NCI-H2029 (cell line): Measurements from ENCODE around the gene ACMSD.

Source experiments
- DNase-seq: peaks from one replicate; lab custom pipeline; 2025; lab: John Stamatoyannopoulos, UW

ACMSD gene

GRCh38 chr2:134949981-134950708, 111.7 kb downstream of the ACMSD start:
- no peak for DNase-seq

GRCh38 chr2:134950886-134951285, 112.5 kb downstream of the ACMSD start:
- no peak for DNase-seq
